ENCODE results near the gene TULP3. TPM values are rescaled to one million over a fixed set of nuclear protein-coding genes. Genes with fewer than 3 reads are reported as not detected.

Gene TULP3
- total RNA-seq, 1 donor from 2014 or later: 6.8 TPM

- ATAC-seq: no peak
Observed at GRCh38 chr12:2988494-2988893, 97.8 kb downstream of the TULP3 start.

More at GRCh38 chr12:2988494-2988893, 97.8 kb downstream of the TULP3 start:
- no peak for DNase-seq (ENCODE audit: missing footprints)
- intact Hi-C loops (cut with DNase I): no loop called here

Other genes with a start within 250 kb of the TULP3 start
- gene FKBP4, start 95.9 kb upstream of the TULP3 start, total RNA-seq: 64.1 TPM
- 11.4 TPM for gene ITFG2, start 78.2 kb upstream of the TULP3 start, total RNA-seq
- 3.2 TPM for gene NRIP2, start 55.9 kb upstream of the TULP3 start, total RNA-seq
- not detected for gene TEX52, start 33.9 kb upstream of the TULP3 start, total RNA-seq
- 1.2 TPM for gene FOXM1, start 13.7 kb upstream of the TULP3 start, total RNA-seq
- gene RHNO1, start 13.7 kb upstream of the TULP3 start, total RNA-seq: 4.3 TPM
- 13.4 TPM for gene TEAD4, start 68.5 kb downstream of the TULP3 start, total RNA-seq
- gene TSPAN9, start 186.5 kb downstream of the TULP3 start, total RNA-seq: 193 TPM